GM23248 (cell line): ENCODE measurements around the gene PRDM16.

Source experiments
- EZH2 ChIP-seq: fragments of 200-600 bp; sonication (generic); IDR thresholded peaks from 2 replicates; pipeline ENCODE4 v1.6.1; 2018; ENCODE audit warnings: antibody characterized with exemption, mild to moderate bottlenecking; ENCODE audit not compliant: insufficient read depth, poor library complexity, severe bottlenecking
- EZH2phosphoT487 ChIP-seq: fragments of 200-600 bp; sonication (generic); IDR thresholded peaks from 2 replicates; pipeline ENCODE4 v1.6.1; 2018; ENCODE audit warnings: antibody characterized with exemption, moderate library complexity, mild to moderate bottlenecking, low read depth; ENCODE audit not compliant: insufficient read depth

- TF ChIP-seq EZH2 (no peak), EZH2phosphoT487 (no peak)
Observed at GRCh38 chr1:3397311-3397710, 328.3 kb downstream of the PRDM16 start.
